IMR-90 (cell line): ENCODE measurements around the gene KIAA1328.

Experiments used
- CEBPB ChIP-seq: IDR thresholded peaks from 2 replicates; pipeline ENCODE4 v1.6.1; 2012; ENCODE audit warnings: low read depth, low read length, improper control_type of control experiment
- TF ChIP-seq, protein P1 (sequence below): conservative IDR thresholded peaks from 2 replicates; pipeline ENCODE4 v1.5.1; 2012; ENCODE audit warnings: mild to moderate bottlenecking, low read depth, low read length, improper control_type of control experiment

DNA sequence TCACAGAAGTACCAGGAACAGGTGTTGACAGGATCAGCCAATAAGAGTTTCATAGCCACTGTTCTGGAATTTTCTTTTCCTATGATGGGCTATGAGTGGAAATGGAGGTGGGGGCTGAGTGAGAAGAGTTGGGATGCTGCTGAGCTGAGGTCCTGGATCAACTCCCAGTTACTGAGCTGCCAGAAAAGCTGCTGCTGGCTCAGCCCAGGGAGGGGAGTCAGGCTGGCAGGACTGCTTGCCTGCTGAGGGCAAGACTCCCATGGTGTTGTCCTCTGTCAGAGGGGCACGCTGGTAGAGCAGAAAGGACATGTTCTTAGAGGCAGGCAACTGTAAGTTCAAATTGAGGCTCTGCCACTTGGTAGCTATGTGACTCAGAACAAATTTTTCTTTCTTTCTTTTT is 11.9 kb upstream of the KIAA1328 start:
- TF ChIP-seq, protein P1, sequence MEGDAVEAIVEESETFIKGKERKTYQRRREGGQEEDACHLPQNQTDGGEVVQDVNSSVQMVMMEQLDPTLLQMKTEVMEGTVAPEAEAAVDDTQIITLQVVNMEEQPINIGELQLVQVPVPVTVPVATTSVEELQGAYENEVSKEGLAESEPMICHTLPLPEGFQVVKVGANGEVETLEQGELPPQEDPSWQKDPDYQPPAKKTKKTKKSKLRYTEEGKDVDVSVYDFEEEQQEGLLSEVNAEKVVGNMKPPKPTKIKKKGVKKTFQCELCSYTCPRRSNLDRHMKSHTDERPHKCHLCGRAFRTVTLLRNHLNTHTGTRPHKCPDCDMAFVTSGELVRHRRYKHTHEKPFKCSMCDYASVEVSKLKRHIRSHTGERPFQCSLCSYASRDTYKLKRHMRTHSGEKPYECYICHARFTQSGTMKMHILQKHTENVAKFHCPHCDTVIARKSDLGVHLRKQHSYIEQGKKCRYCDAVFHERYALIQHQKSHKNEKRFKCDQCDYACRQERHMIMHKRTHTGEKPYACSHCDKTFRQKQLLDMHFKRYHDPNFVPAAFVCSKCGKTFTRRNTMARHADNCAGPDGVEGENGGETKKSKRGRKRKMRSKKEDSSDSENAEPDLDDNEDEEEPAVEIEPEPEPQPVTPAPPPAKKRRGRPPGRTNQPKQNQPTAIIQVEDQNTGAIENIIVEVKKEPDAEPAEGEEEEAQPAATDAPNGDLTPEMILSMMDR, result no peak
- TF ChIP-seq CEBPB, result no peak
